ACHN (cell line): ENCODE measurements around the gene SCUBE1.

Experiments used
- DNase-seq: peaks from one replicate; pipeline ENCODE4 v3.0.0-alpha.2; 2015
- in situ Hi-C: cut with HindIII; loops from 2 replicates; pipeline ENCODE4 v1.10.0; 2017; ENCODE audit warnings: low sequenced_read_pairs, low pct_ligation_motif_present, low pct_unique_long_range_greater_than_20kb

SCUBE1 gene

GRCh38 chr22:43252319-43252718, 90.9 kb downstream of the SCUBE1 start:
- in situ Hi-C loops = no loop called here

GRCh38 chr22:43249789-43250471, 93.2 kb downstream of the SCUBE1 start:
- DNase-seq = no peak

More at GRCh38 chr22:43252319-43252718, 90.9 kb downstream of the SCUBE1 start:
- no peak for DNase-seq

GRCh38 chr22:43247546-43248260, 95.5 kb downstream of the SCUBE1 start:
- no peak for DNase-seq
- in situ Hi-C loops = no loop called here

More at GRCh38 chr22:43249789-43250471, 93.2 kb downstream of the SCUBE1 start:
- in situ Hi-C loops = no loop called here

GRCh38 chr22:43246188-43246587, 97.0 kb downstream of the SCUBE1 start:
- DNase-seq = no peak
- in situ Hi-C loops = no loop called here

- no peak for DNase-seq
- in situ Hi-C loops = no loop called here
These were observed 97.5 kb downstream of the SCUBE1 start for GRCh38 chr22:43245717-43246116.

DNA sequence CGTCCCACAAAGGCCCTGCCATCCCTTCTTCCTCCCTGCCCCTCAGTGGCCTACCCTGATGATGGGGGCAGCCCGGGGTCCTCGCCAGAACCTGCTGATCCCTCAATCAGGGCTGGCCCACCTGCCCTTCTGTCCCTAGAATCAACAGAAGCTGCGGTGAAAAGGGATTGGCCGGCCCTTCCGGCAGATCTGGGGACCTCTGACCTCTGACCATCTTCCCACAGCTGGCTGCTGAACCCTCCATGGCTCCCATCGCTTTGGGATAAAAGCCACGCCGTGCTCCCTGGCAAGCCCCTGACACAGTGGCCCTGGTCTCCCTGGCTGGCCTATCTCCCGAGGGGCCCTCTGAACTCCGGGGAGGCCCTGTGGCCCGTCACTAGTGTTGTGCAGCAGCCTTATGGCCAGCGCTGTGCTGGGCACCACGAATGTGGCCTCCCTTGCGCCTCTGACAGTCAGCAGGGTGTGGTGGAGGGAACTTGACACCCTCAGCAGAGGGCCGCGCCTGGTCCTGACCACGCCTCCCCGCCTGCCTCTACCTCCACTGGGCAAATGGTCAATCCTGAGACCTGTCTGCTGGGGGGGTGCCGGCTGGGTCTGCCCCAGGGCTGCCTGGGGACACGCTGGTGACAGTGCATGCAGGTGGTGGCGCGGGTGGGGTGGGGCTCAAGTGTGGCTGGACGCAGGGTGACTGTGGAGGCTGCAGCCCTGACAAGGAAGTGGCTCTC, 98.2 kb downstream of the SCUBE1 start:
- in situ Hi-C loops = no loop called here
- DNase-seq = no peak

- no peak for DNase-seq
- in situ Hi-C loops = no loop called here
These were observed 98.8 kb downstream of the SCUBE1 start for GRCh38 chr22:43244402-43244801.

DNA sequence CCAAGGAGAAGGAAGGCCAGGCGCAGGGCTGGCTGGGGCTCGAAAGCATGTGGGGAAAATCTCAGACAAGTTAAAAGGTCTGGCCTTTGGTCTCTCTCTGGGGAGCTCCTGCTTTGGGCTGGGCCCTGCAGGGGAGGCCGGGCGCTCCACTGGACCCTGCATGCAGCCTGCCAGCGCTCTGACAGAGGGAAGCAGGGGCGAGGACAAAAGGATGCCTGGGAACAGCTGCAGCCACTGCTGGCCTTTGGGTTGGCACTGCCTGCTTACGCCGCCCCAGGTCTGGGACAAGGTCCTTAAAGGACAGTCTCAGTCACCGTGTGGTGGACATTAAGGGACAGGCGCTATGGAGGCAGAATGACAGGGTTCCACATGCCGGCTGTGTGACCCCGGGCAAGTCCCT, 99.8 kb downstream of the SCUBE1 start:
- DNase-seq = no peak
- in situ Hi-C loops = no loop called here

GRCh38 chr22:43242627-43243026, 100.5 kb downstream of the SCUBE1 start:
- in situ Hi-C loops = no loop called here
- no peak for DNase-seq

- no peak for DNase-seq
- in situ Hi-C loops = no loop called here
These were observed 101.3 kb downstream of the SCUBE1 start for GRCh38 chr22:43241699-43242386.

- no peak for DNase-seq
- in situ Hi-C loops = no loop called here
These were observed 102.0 kb downstream of the SCUBE1 start for GRCh38 chr22:43241138-43241597.

DNA sequence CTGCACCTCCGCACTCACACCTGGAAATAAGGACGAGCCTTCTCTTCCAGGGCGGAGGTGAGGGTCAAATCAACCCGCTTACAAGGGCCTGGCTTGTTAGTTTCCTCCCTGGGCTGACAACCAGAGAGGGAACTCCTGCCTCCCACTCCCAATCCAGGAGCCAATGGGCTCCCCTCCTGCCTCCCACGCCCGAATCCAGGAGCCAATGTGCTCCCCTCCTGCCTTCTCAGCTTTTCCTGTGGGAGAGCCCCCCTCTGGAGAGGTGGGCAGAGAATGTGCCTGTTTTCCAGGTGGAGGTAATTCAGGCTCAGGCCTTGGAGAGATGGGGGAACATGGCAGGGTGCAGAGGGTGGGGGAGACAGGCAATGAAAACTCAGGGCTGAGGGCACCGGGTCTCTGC, 102.6 kb downstream of the SCUBE1 start:
- no peak for DNase-seq
- in situ Hi-C loops = no loop called here

- no peak for DNase-seq
- in situ Hi-C loops = no loop called here
These were observed 103.2 kb downstream of the SCUBE1 start for GRCh38 chr22:43239956-43240355.

GRCh38 chr22:43239193-43239780, 103.9 kb downstream of the SCUBE1 start:
- in situ Hi-C loops = no loop called here
- no peak for DNase-seq

- in situ Hi-C loops = no loop called here
- DNase-seq = no peak
These were observed 104.6 kb downstream of the SCUBE1 start for GRCh38 chr22:43238526-43239006.

GRCh38 chr22:43237280-43237679, 105.9 kb downstream of the SCUBE1 start:
- in situ Hi-C loops = no loop called here

GRCh38 chr22:43236411-43237166, 106.6 kb downstream of the SCUBE1 start:
- no peak for DNase-seq
- in situ Hi-C loops = no loop called here

More at GRCh38 chr22:43237280-43237679, 105.9 kb downstream of the SCUBE1 start:
- no peak for DNase-seq
